Rectal smooth muscle tissue (tissue), 1 donor: Measurements from ENCODE around the gene RASGRP3.

Source experiments
- H3K27ac ChIP-seq: one replicate; pipeline ENCODE4 v1.7.0; 2013; ENCODE audit warnings: low read depth, low read length, inconsistent platforms
- H3K27me3 ChIP-seq: one replicate; pipeline ENCODE4 v1.7.0; 2013; ENCODE audit warnings: low read length; ENCODE audit not compliant: control insufficient read depth, insufficient read depth
- H3K36me3 ChIP-seq: one replicate; pipeline ENCODE4 v1.7.0; 2013; ENCODE audit warnings: low read length; ENCODE audit not compliant: control insufficient read depth, insufficient read depth
- H3K4me1 ChIP-seq: one replicate; pipeline ENCODE4 v1.7.0; 2013; ENCODE audit warnings: low read length; ENCODE audit not compliant: control insufficient read depth, insufficient read depth
- H3K4me3 ChIP-seq: one replicate; pipeline ENCODE4 v1.7.0; 2013; ENCODE audit warnings: low read length
- H3K9ac ChIP-seq: one replicate; pipeline ENCODE4 v1.7.0; 2013; ENCODE audit warnings: low read length

The RASGRP3 gene

DNA sequence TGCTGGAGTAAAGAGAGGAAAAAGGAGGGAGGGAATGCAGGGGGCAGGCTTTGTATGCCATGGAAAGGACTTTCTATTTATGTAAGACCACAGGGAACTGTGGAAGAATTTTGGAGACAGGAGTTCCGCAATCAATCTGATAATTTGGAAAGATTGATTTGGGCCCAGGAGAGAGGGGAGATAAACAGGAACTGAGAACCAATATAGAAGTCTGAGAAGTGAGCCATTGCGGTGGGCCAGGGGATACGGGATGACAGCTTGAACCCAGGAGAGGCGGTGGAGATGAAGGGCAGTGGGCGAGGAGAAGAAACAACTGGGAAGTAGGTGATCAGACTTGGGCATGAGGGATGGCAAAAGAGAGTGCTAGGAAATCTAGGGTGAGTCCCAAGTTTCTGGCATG is 23.7 kb downstream of the RASGRP3 start:
- H3K4me1 ChIP-seq = no peaks in the 10 kb centered on the region
- H3K9ac ChIP-seq = no peak overlapping the region
- H3K27me3 ChIP-seq = no peaks in the 10 kb centered on the region
- H3K27ac ChIP-seq = no peak overlapping the region
- no peak overlapping the region for H3K4me3 ChIP-seq
- H3K36me3 ChIP-seq = no peaks in the 10 kb centered on the region

DNA sequence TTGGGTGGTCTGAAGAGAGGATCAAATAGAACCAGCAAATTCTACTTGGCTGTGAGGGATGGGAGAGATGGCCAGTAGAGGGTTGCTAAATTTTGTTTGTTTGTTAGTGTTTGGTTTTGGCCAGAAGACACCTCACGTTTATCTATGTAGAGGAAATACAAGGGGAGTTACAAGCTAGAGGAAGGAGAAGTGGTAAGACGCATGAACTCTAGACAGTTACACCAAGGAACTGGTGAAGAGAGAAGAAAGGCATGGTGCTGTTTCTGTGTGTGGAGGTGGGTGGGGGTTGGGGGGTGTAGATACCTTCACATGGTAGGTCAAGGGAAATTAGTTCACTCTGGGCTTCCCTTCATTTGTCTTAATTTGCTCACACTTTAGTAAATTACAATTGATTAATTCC is 25.6 kb downstream of the RASGRP3 start:
- Histone ChIP-seq H3K27ac (no peak overlapping the region), H3K27me3 (no peaks in the 10 kb centered on the region), H3K4me1 (no peaks in the 10 kb centered on the region)

DNA sequence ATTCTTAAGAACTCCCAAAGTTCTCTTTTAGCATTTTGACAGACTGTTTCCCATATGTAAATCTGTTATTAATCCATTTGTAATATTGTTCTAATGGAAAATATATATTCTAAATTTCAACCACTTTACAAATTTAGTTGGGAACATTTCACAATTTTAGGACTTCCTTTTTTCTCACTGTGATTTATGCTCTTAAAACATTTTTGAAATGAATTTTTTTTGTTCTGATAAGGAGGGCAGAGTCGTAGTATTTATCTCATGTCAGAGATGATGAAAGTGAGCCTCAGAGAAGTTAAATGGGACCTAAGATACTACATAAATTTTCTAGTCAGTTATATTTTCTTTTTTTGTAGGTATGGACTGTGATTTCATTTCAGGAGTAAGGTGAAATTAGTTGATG is 26.6 kb downstream of the RASGRP3 start:
- Histone ChIP-seq H3K4me3 (no peak overlapping the region), H3K4me1 (no peaks in the 10 kb centered on the region)

More for the DNA sequence above, 25.6 kb downstream of the RASGRP3 start:
- Histone ChIP-seq H3K36me3 (no peaks in the 10 kb centered on the region), H3K4me3 (no peak overlapping the region), H3K9ac (no peak overlapping the region)

DNA sequence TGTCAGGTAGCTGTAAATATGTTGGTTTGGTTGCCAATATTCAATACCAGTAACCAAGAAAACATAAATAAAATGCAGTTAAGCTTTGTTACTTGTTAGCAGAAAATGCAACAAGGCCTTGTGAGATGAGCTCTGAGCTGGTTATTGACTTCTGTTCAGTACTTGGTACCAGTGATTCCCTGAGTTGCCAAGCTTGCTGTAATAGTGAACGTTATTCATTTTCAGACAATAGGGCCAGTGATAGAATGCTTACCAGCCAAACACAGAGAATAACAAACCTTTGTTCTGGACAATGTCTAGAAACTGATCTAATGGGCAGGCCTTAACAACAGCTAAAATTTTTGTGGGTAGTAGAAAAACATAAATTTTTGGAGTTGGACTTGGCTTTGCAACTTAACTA is 29.5 kb downstream of the RASGRP3 start:
- Histone ChIP-seq H3K36me3 (no peaks in the 10 kb centered on the region), H3K4me3 (no peak overlapping the region), H3K4me1 (no peaks in the 10 kb centered on the region), H3K9ac (no peak overlapping the region), H3K27me3 (no peaks in the 10 kb centered on the region), H3K27ac (no peak overlapping the region)

More for the DNA sequence above, 26.6 kb downstream of the RASGRP3 start:
- H3K9ac ChIP-seq = no peak overlapping the region
- no peaks in the 10 kb centered on the region for H3K27me3 ChIP-seq
- no peaks in the 10 kb centered on the region for H3K36me3 ChIP-seq
- no peak overlapping the region for H3K27ac ChIP-seq

DNA sequence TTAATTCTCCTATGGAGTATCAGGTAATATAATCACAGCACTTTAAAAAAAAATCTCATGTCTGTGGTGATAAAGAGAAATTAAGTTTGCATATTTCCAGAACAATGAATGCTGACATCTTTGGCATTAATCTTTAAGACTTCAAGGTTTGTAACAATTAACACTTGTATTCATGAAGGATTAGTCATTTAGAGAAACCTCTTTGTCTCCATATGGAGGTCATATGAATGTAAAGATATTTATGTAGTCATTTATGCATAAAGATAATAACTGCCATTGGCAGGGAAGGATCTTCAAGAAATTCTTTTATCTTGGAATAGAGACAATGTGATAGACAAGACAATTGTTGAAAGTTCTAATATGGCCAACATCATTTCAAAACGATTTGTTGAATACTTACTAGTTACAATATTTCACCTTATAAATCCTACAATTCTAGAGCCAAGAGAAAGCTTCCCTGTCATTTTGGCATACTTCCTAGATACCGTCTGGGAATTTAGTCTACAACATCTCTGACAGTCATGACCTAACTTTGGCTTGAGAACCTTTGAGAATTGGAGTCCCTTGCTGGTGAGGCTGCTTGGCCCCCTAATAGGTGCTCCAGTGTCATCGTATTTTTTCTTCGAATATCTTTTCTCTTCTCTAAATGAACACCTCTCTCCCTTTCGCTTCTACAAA is 33.6 kb downstream of the RASGRP3 start:
- no peak overlapping the region for H3K9ac ChIP-seq
- no peak overlapping the region for H3K4me3 ChIP-seq
- no peaks in the 10 kb centered on the region for H3K27me3 ChIP-seq
- H3K4me1 ChIP-seq = no peaks in the 10 kb centered on the region
- no peaks in the 10 kb centered on the region for H3K36me3 ChIP-seq
- H3K27ac ChIP-seq = no peak overlapping the region

DNA sequence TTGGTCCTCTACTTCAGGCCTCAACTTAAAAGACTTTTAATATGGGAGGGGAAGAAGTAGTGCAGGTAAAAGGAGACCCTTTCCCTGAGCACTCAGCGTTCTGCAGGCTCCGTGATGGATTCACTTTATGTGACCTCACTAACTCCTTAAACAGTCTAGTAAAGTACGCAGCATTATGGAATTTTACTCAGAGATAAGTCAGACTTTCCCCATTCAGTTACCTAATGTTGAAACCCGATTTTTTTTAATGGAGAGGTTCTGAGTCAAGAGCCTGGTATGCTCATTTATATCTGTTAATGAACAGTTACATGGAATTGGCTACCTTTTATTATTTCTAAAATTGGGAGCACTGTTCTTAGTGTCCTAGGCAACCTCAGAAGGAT is 34.1 kb downstream of the RASGRP3 start:
- no peak overlapping the region for H3K9ac ChIP-seq
- no peak overlapping the region for H3K27ac ChIP-seq
- no peaks in the 10 kb centered on the region for H3K4me1 ChIP-seq

GRCh38 chr2:33511141-33511540 is 34.7 kb downstream of the RASGRP3 start:
- no peak overlapping the region for H3K27ac ChIP-seq
- no peak overlapping the region for H3K4me3 ChIP-seq
- H3K27me3 ChIP-seq = no peaks in the 10 kb centered on the region
- no peaks in the 10 kb centered on the region for H3K4me1 ChIP-seq
- H3K9ac ChIP-seq = no peak overlapping the region
- H3K36me3 ChIP-seq = no peaks in the 10 kb centered on the region

More for the DNA sequence above, 34.1 kb downstream of the RASGRP3 start:
- H3K4me3 ChIP-seq = no peak overlapping the region
- no peaks in the 10 kb centered on the region for H3K36me3 ChIP-seq
- H3K27me3 ChIP-seq = no peaks in the 10 kb centered on the region

GRCh38 chr2:33512112-33512511 is 35.7 kb downstream of the RASGRP3 start:
- Histone ChIP-seq H3K4me1 (no peaks in the 10 kb centered on the region), H3K36me3 (no peaks in the 10 kb centered on the region), H3K27ac (no peak overlapping the region), H3K27me3 (no peaks in the 10 kb centered on the region), H3K9ac (no peak overlapping the region), H3K4me3 (no peak overlapping the region)

DNA sequence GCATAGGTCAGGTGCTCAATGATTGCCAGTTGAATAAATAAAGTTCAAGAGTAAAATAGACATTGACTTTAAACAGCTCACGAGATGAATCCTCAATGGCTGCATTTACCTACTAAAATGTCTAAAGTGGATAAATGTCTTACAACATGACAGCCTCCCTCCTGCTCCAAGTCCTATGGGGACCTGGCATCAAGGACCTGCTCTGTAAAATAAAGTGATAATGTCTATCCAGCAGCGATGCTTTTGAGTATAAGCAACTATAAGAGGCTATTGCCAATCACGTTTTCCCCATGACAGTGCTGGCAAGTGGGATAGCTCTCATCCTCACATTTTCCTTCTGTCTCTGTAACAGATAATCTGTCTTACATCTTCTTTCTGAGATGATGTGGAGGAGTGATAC is 37.0 kb downstream of the RASGRP3 start:
- H3K27ac ChIP-seq = no peak overlapping the region
- H3K4me1 ChIP-seq = no peaks in the 10 kb centered on the region
- no peak overlapping the region for H3K4me3 ChIP-seq
- no peak overlapping the region for H3K9ac ChIP-seq
- no peaks in the 10 kb centered on the region for H3K27me3 ChIP-seq
- H3K36me3 ChIP-seq = no peaks in the 10 kb centered on the region

- Histone ChIP-seq H3K9ac (no peak overlapping the region), H3K27me3 (no peaks in the 10 kb centered on the region), H3K36me3 (no peaks in the 10 kb centered on the region), H3K4me1 (peaks cover 3% of the 10 kb centered on the region), H3K4me3 (no peak overlapping the region), H3K27ac (no peak overlapping the region)
These were observed 40.1 kb downstream of the RASGRP3 start for GRCh38 chr2:33516456-33516995.

GRCh38 chr2:33518200-33518599 is 41.8 kb downstream of the RASGRP3 start:
- Histone ChIP-seq H3K27me3 (no peaks in the 10 kb centered on the region), H3K36me3 (no peaks in the 10 kb centered on the region), H3K27ac (no peak overlapping the region), H3K4me3 (no peak overlapping the region), H3K4me1 (peaks cover 10% of the 10 kb centered on the region), H3K9ac (no peak overlapping the region)

GRCh38 chr2:33518929-33519328 is 42.5 kb downstream of the RASGRP3 start:
- H3K4me1 ChIP-seq = peaks cover 10% of the 10 kb centered on the region
- H3K27me3 ChIP-seq = no peaks in the 10 kb centered on the region
- no peak overlapping the region for H3K9ac ChIP-seq
- no peaks in the 10 kb centered on the region for H3K36me3 ChIP-seq
- H3K4me3 ChIP-seq = no peak overlapping the region
- no peak overlapping the region for H3K27ac ChIP-seq

DNA sequence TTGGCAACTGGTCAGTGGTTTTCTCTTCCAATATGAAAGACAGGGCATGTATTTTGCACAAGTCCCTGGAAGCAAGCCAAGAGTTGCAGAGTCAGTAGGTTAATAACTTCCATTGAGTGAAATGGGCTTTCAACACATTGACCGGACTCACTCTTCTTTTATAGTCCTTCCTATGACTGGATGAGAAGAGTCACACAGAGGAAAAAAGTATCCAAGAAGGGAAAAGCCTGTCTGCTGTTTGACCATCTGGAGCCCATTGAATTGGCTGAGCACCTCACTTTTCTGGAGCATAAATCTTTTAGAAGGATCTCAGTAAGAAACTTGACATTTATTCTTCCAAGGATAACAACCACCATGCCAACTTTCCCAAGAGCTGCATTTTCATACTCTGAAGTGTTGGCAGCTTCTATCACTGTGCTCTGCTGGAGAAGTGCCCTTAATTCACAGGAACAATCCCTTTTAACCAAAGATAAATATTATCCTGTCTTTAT is 45.4 kb downstream of the RASGRP3 start:
- H3K4me1 ChIP-seq = peaks cover 10% of the 10 kb centered on the region
- H3K4me3 ChIP-seq = no peak overlapping the region
- H3K36me3 ChIP-seq = no peaks in the 10 kb centered on the region
- H3K9ac ChIP-seq = no peak overlapping the region
- no peak overlapping the region for H3K27ac ChIP-seq
- no peaks in the 10 kb centered on the region for H3K27me3 ChIP-seq
